ENCODE results near the gene CAT.

GRCh38 chr11:34478845-34479663 is 40.3 kb downstream of the CAT start:
- TF ChIP-seq CTCF (IDR thresholded peaks at IDR 0.05) = no peak
- TF ChIP-seq EZH2phosphoT487 (IDR thresholded peaks at IDR 0.05) = no peak
- no peak for TF ChIP-seq EZH2 (IDR thresholded peaks at IDR 0.05)

Measured in neural progenitor cell (in vitro differentiated cells).